GM12891 (cell line): ENCODE measurements around the gene MAS1L.

Source experiments
- DNase-seq: peaks from one replicate; pipeline ENCODE4 v3.0.0; 2011; ENCODE audit warnings: low spot score; ENCODE audit not compliant: insufficient read length
- FAIRE-seq: peaks from 2 replicates; lab custom pipeline; 2011; peaks lifted over from hg19 to GRCh38; lab: Jason Lieb, UNC
- PAX5 ChIP-seq: IDR thresholded peaks from 2 replicates; pipeline ENCODE4 v1.6.1; 2011; ENCODE audit warnings: low read length, moderate library complexity, mild to moderate bottlenecking; ENCODE audit not compliant: insufficient read depth, severe bottlenecking
- POLR2A ChIP-seq: IDR thresholded peaks from 2 replicates; pipeline ENCODE4 v1.6.1; 2011; ENCODE audit warnings: low read depth, low read length, control low read depth
- POLR2AphosphoS5 ChIP-seq: IDR thresholded peaks from 2 replicates; pipeline ENCODE4 v1.6.1; 2011; ENCODE audit warnings: low read depth, low read length, control low read depth
- POU2F2 ChIP-seq: IDR thresholded peaks from 2 replicates; pipeline ENCODE4 v1.6.1; 2011; ENCODE audit warnings: low read depth, mild to moderate bottlenecking, control low read depth, low read length, moderate library complexity
- SPI1 ChIP-seq: IDR thresholded peaks from 2 replicates; pipeline ENCODE4 v1.6.1; 2011; ENCODE audit warnings: low read depth, low read length, control low read depth
- TAF1 ChIP-seq: IDR thresholded peaks from 2 replicates; pipeline ENCODE4 v1.6.1; 2011; ENCODE audit warnings: low read depth, low read length, control low read depth

Gene MAS1L

DNA sequence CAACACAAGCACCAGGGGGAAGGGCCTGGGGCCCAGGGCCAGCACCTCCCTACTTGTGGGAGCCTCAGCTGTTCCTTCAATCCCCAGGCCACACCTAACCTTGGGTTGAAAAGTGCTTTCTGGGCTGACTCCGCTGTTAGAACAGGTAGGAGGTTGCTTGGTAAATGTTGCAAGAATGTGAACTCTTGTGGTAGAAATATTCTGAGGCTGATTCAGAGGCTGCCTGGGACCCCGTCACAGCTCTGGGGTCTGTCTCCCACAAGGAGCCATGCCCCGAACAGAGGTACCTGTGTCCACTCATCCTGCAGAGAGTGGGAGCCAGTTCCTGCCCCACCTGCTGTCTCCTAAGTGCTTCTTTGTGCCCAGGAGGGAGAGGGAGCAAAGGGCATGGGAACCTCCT lies 14.4 kb upstream of the MAS1L start:
- FAIRE-seq (no peak), DNase-seq (no peak)
- TF ChIP-seq POLR2A, result no peak
- no peak for TF ChIP-seq POLR2AphosphoS5
- no peak for TF ChIP-seq SPI1
- TF ChIP-seq POU2F2, result no peak
- TF ChIP-seq TAF1, result no peak

GRCh38 chr6:29501106-29501505 lies 13.3 kb upstream of the MAS1L start:
- FAIRE-seq (no peak), DNase-seq (no peak)
- no peak for TF ChIP-seq SPI1

- DNase-seq, result no peak
- no peak for FAIRE-seq
- TF ChIP-seq POLR2A (no peak), TAF1 (no peak), POU2F2 (no peak), PAX5 (no peak), SPI1 (no peak), POLR2AphosphoS5 (no peak)
Measured at GRCh38 chr6:29500594-29500993, 12.8 kb upstream of the MAS1L start.

GRCh38 chr6:29499704-29500103 lies 11.9 kb upstream of the MAS1L start:
- FAIRE-seq, result no peak
- DNase-seq, result no peak
- TF ChIP-seq POLR2AphosphoS5 (no peak), SPI1 (no peak), POU2F2 (no peak), TAF1 (no peak), PAX5 (no peak), POLR2A (no peak)

GRCh38 chr6:29496961-29497360 lies 9.2 kb upstream of the MAS1L start:
- DNase-seq (no peak), FAIRE-seq (no peak)
- TF ChIP-seq PAX5, result no peak
- TF ChIP-seq POLR2A, result no peak
- no peak for TF ChIP-seq TAF1
- TF ChIP-seq POU2F2, result no peak
- TF ChIP-seq POLR2AphosphoS5, result no peak
- no peak for TF ChIP-seq SPI1

GRCh38 chr6:29495571-29495970 lies 7.8 kb upstream of the MAS1L start:
- no peak for DNase-seq
- FAIRE-seq, result no peak
- no peak for TF ChIP-seq POU2F2
- TF ChIP-seq POLR2AphosphoS5, result no peak
- no peak for TF ChIP-seq POLR2A
- no peak for TF ChIP-seq SPI1
- TF ChIP-seq PAX5, result no peak
- no peak for TF ChIP-seq TAF1

- TF ChIP-seq POLR2A, result no peak
- no peak for TF ChIP-seq POU2F2
- no peak for TF ChIP-seq SPI1
- TF ChIP-seq PAX5, result no peak
- no peak for TF ChIP-seq POLR2AphosphoS5
- TF ChIP-seq TAF1, result no peak
- FAIRE-seq (no peak), DNase-seq (no peak)
Measured at GRCh38 chr6:29494131-29494530, 6.4 kb upstream of the MAS1L start.

GRCh38 chr6:29493261-29493660 lies 5.5 kb upstream of the MAS1L start:
- no peak for FAIRE-seq

GRCh38 chr6:29491574-29491973 lies 3.8 kb upstream of the MAS1L start:
- FAIRE-seq (no peak), DNase-seq (no peak)
- no peak for TF ChIP-seq POLR2A
- TF ChIP-seq SPI1, result no peak
- no peak for TF ChIP-seq TAF1
- TF ChIP-seq POLR2AphosphoS5, result no peak
- no peak for TF ChIP-seq POU2F2
- no peak for TF ChIP-seq PAX5

More at GRCh38 chr6:29493261-29493660, 5.5 kb upstream of the MAS1L start:
- TF ChIP-seq TAF1 (no peak), POLR2AphosphoS5 (no peak), POLR2A (no peak), PAX5 (no peak), POU2F2 (no peak), SPI1 (no peak)
- no peak for DNase-seq

DNA sequence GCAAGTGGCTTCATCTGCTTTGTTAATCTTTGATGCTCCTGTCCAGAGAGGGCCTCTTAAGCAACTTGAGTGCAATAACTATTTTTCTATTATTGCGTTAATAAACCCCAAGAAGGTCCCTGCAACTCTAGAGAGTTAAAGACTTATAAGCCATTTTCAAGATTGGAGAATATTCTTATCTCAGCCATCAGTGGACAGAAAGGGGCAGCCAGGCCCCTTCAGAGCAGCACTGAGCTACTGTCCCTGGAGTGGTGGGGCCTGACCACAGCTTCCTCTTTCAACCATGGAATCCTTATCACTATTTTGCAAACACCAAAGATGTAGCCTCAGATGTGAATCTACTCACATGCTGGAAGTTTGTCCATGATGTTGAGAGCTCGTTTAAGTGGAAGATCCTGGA lies 2.8 kb upstream of the MAS1L start:
- TF ChIP-seq PAX5 (no peak), TAF1 (no peak)
- no peak for FAIRE-seq
- no peak for DNase-seq

DNA sequence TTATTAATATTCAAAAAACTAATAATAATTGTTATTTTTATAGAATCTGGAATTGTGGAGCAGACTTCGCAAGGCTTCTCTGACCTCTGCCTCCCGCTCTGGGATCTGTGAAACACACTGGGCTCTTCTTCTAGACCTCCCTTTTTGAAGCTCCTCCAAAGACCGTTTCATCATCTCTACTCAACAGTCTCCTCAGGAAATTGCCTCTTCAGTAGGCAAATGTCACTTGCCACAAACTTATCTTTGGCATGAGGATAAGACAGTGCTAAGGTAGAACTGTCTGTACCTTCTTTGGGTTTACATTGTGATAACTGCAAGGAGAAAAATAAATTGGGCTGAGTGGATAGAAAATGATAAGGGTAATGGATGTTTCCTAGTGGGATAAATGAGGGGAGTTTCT lies 2.3 kb upstream of the MAS1L start:
- FAIRE-seq, result no peak
- TF ChIP-seq SPI1 (no peak), TAF1 (no peak), POLR2A (no peak), PAX5 (no peak), POLR2AphosphoS5 (no peak), POU2F2 (no peak)
- DNase-seq, result no peak
